ENCODE measurements around the gene SUSD4.

SUSD4 gene

GRCh38 chr1:223349241-223349640, 14.7 kb downstream of the SUSD4 start:
- DNase-seq (ENCODE audit: low read depth, low spot score): no peak
- no peak for TF ChIP-seq CTCF (IDR thresholded peaks at IDR 0.05; ENCODE audit: insufficient read depth, low read length, missing control alignments)
- ChIA-PET POLR2A (no interaction called here), CTCF (interaction anchor here (1.2 kb wide), 1 partner anchor 11 kb away, joined by 3 read pairs; no protein-coding TSS in a partner anchor)
- H3K4me3 ChIP-seq (ENCODE audit: low read depth, low read length): no peak overlapping the region

GRCh38 chr1:223348439-223348838, 15.5 kb downstream of the SUSD4 start:
- ChIA-PET POLR2A (no interaction called here), CTCF (interaction anchor here (1.2 kb wide), 1 partner anchor 12 kb away, joined by 3 read pairs; no protein-coding TSS in a partner anchor)
- DNase-seq (ENCODE audit: low read depth, low spot score): no peak
- TF ChIP-seq CTCF (IDR thresholded peaks at IDR 0.05; ENCODE audit: insufficient read depth, low read length, missing control alignments): no peak
- no peak overlapping the region for H3K4me3 ChIP-seq (ENCODE audit: low read depth, low read length)

GRCh38 chr1:223347583-223347982, 16.4 kb downstream of the SUSD4 start:
- ChIA-PET POLR2A (no interaction called here), CTCF (no interaction called here)
- DNase-seq (ENCODE audit: low read depth, low spot score): no peak
- no peak for TF ChIP-seq CTCF (IDR thresholded peaks at IDR 0.05; ENCODE audit: insufficient read depth, low read length, missing control alignments)
- no peak overlapping the region for H3K4me3 ChIP-seq (ENCODE audit: low read depth, low read length)

- TF ChIP-seq CTCF (IDR thresholded peaks at IDR 0.05; ENCODE audit: insufficient read depth, low read length, missing control alignments): no peak
- POLR2A ChIA-PET: no interaction called here
- CTCF ChIA-PET: no interaction called here
Observed at GRCh38 chr1:223346311-223346710, 17.7 kb downstream of the SUSD4 start.

GRCh38 chr1:223345720-223346119, 18.3 kb downstream of the SUSD4 start:
- no peak for DNase-seq (ENCODE audit: low read depth, low spot score)
- no peak for TF ChIP-seq CTCF (IDR thresholded peaks at IDR 0.05; ENCODE audit: insufficient read depth, low read length, missing control alignments)
- POLR2A ChIA-PET: no interaction called here
- no peak overlapping the region for H3K4me3 ChIP-seq (ENCODE audit: low read depth, low read length)
- CTCF ChIA-PET: no interaction called here

More at GRCh38 chr1:223346311-223346710, 17.7 kb downstream of the SUSD4 start:
- DNase-seq (ENCODE audit: low read depth, low spot score): no peak
- no peak overlapping the region for H3K4me3 ChIP-seq (ENCODE audit: low read depth, low read length)

- no peak for TF ChIP-seq CTCF (IDR thresholded peaks at IDR 0.05; ENCODE audit: insufficient read depth, low read length, missing control alignments)
- no peak for DNase-seq (ENCODE audit: low read depth, low spot score)
- H3K4me3 ChIP-seq (ENCODE audit: low read depth, low read length): no peak overlapping the region
- ChIA-PET CTCF (no interaction called here), POLR2A (no interaction called here)
Observed at GRCh38 chr1:223344491-223344890, 19.5 kb downstream of the SUSD4 start.

Data from AG04449 (cell line).